HG02981 (cell line): ENCODE data around the gene CTSA.
"Not testable (repeated sequence)": the region's sequence is repeated elsewhere in the genome, so short reads cannot be mapped to it uniquely, and the experiment has no call there.

Experiments
- ATAC-seq: cut with Tn5 transposase; IDR thresholded peaks from one replicate; pipeline ENCODE4 v1.9.1; 2021; ENCODE audit warnings: mild to moderate bottlenecking, moderate library complexity; ENCODE audit not compliant: unreplicated experiment

CTSA gene

GRCh38 chr20:45863543-45864470 is 27.3 kb upstream of the CTSA start:
- no peak for ATAC-seq

GRCh38 chr20:45866454-45866853 is 24.7 kb upstream of the CTSA start:
- no peak for ATAC-seq

- ATAC-seq: no peak
These were observed 23.9 kb upstream of the CTSA start for GRCh38 chr20:45867136-45867818.

GRCh38 chr20:45867819-45868176 is 23.3 kb upstream of the CTSA start:
- no peak for ATAC-seq

GRCh38 chr20:45872626-45873025 is 18.5 kb upstream of the CTSA start:
- no peak for ATAC-seq

- no peak for ATAC-seq
These were observed 17.6 kb upstream of the CTSA start for GRCh38 chr20:45873409-45874103.

- not testable (repeated sequence) for ATAC-seq
These were observed 17.0 kb upstream of the CTSA start for GRCh38 chr20:45874104-45874481.

GRCh38 chr20:45874576-45874975 is 16.6 kb upstream of the CTSA start:
- no peak for ATAC-seq

- ATAC-seq: no peak
These were observed 12.9 kb upstream of the CTSA start for GRCh38 chr20:45878076-45878761.

- peak; percentile 99 for ATAC-seq
These were observed 9.9 kb upstream of the CTSA start, which contains the start of gene ZSWIM1 for GRCh38 chr20:45880988-45881788. ZSWIM1 (plus strand) TSS chr20:45881227; CDS start chr20:45882593, 1,366 bp downstream.

- ATAC-seq: no peak
These were observed 8.6 kb upstream of the CTSA start for GRCh38 chr20:45882469-45883099.

GRCh38 chr20:45883100-45883469 is 8.1 kb upstream of the CTSA start:
- no peak for ATAC-seq

- no peak for ATAC-seq
These were observed 4.4 kb upstream of the CTSA start for GRCh38 chr20:45886590-45887345.

GRCh38 chr20:45887346-45887715 is 3.8 kb upstream of the CTSA start, which contains the start of gene SPATA25:
SPATA25 (minus strand) TSS chr20:45887622; CDS start chr20:45887590, 32 bp downstream.
- no peak for ATAC-seq

GRCh38 chr20:45888681-45889080 is 2.5 kb upstream of the CTSA start:
- no peak for ATAC-seq

GRCh38 chr20:45890077-45890984 is 804 bp upstream of the CTSA start:
- no peak for ATAC-seq

- ATAC-seq: no peak
These were observed 1.1 kb downstream of the CTSA start for GRCh38 chr20:45892049-45892825.
